IPS-15b (cell line): ENCODE results near the gene MAP2K5.

ENCODE experiments used
- H3K27me3 ChIP-seq: one replicate; pipeline ENCODE4 v1.6.1; 2013; ENCODE audit warnings: low read length; ENCODE audit not compliant: control insufficient read depth, insufficient read depth
- H3K36me3 ChIP-seq: one replicate; pipeline ENCODE4 v1.6.1; 2013; ENCODE audit warnings: low read length; ENCODE audit not compliant: control insufficient read depth, insufficient read depth
- H3K4me1 ChIP-seq: one replicate; pipeline ENCODE4 v1.6.1; 2013; ENCODE audit warnings: mild to moderate bottlenecking, low read length; ENCODE audit not compliant: control insufficient read depth, insufficient read depth
- H3K4me3 ChIP-seq: one replicate; pipeline ENCODE4 v1.5.1; 2013; ENCODE audit warnings: low read depth, low read length
- H3K9ac ChIP-seq: one replicate; pipeline ENCODE4 v1.6.1; 2013; ENCODE audit warnings: low read depth, mild to moderate bottlenecking, low read length
- H3K9me3 ChIP-seq: one replicate; pipeline ENCODE4 v1.6.1; 2013; ENCODE audit warnings: mild to moderate bottlenecking, low read length; ENCODE audit not compliant: control insufficient read depth, insufficient read depth

MAP2K5 gene

GRCh38 chr15:67758619-67759300, 216.3 kb downstream of the MAP2K5 start:
- H3K36me3 ChIP-seq: no peaks in the 10 kb centered on the region
- no peak overlapping the region for H3K4me3 ChIP-seq
- peaks cover 3% of the 10 kb centered on the region for H3K4me1 ChIP-seq
- no peaks in the 10 kb centered on the region for H3K27me3 ChIP-seq
- H3K9ac ChIP-seq: no peak overlapping the region
- no peaks in the 10 kb centered on the region for H3K9me3 ChIP-seq

GRCh38 chr15:67760901-67761300, 218.4 kb downstream of the MAP2K5 start:
- H3K4me3 ChIP-seq: no peak overlapping the region
- H3K4me1 ChIP-seq: peaks cover 3% of the 10 kb centered on the region
- no peaks in the 10 kb centered on the region for H3K27me3 ChIP-seq
- H3K36me3 ChIP-seq: no peaks in the 10 kb centered on the region
- H3K9me3 ChIP-seq: no peaks in the 10 kb centered on the region
- no peak overlapping the region for H3K9ac ChIP-seq

GRCh38 chr15:67761343-67761742, 218.8 kb downstream of the MAP2K5 start:
- no peaks in the 10 kb centered on the region for H3K9me3 ChIP-seq
- peaks cover 8% of the 10 kb centered on the region for H3K4me1 ChIP-seq
- H3K9ac ChIP-seq: no peak overlapping the region
- no peak overlapping the region for H3K4me3 ChIP-seq
- no peaks in the 10 kb centered on the region for H3K36me3 ChIP-seq
- H3K27me3 ChIP-seq: no peaks in the 10 kb centered on the region

- H3K9me3 ChIP-seq: no peaks in the 10 kb centered on the region
- H3K27me3 ChIP-seq: no peaks in the 10 kb centered on the region
- H3K4me3 ChIP-seq: no peak overlapping the region
- no peaks in the 10 kb centered on the region for H3K36me3 ChIP-seq
- peaks cover 10% of the 10 kb centered on the region for H3K4me1 ChIP-seq
- H3K9ac ChIP-seq: no peak overlapping the region
Observed at GRCh38 chr15:67762610-67763368, 220.3 kb downstream of the MAP2K5 start.

GRCh38 chr15:67765701-67766100, 223.2 kb downstream of the MAP2K5 start:
- Histone ChIP-seq H3K36me3 (no peaks in the 10 kb centered on the region), H3K9me3 (no peaks in the 10 kb centered on the region), H3K4me1 (peaks cover 26% of the 10 kb centered on the region), H3K4me3 (no peak overlapping the region), H3K9ac (no peak overlapping the region), H3K27me3 (no peaks in the 10 kb centered on the region)

- Histone ChIP-seq H3K27me3 (no peaks in the 10 kb centered on the region), H3K4me1 (peaks cover 31% of the 10 kb centered on the region), H3K9ac (no peak overlapping the region)
Observed at GRCh38 chr15:67766968-67767367, 224.5 kb downstream of the MAP2K5 start.

GRCh38 chr15:67768313-67768977, 225.9 kb downstream of the MAP2K5 start:
- Histone ChIP-seq H3K4me1 (peaks cover 31% of the 10 kb centered on the region), H3K4me3 (no peak overlapping the region), H3K9ac (no peak overlapping the region), H3K36me3 (no peaks in the 10 kb centered on the region), H3K9me3 (no peaks in the 10 kb centered on the region), H3K27me3 (no peaks in the 10 kb centered on the region)

More at GRCh38 chr15:67766968-67767367, 224.5 kb downstream of the MAP2K5 start:
- Histone ChIP-seq H3K9me3 (no peaks in the 10 kb centered on the region), H3K36me3 (no peaks in the 10 kb centered on the region), H3K4me3 (no peak overlapping the region)

- Histone ChIP-seq H3K4me1 (peaks cover 31% of the 10 kb centered on the region), H3K27me3 (no peaks in the 10 kb centered on the region), H3K9me3 (no peaks in the 10 kb centered on the region), H3K9ac (no peak overlapping the region), H3K36me3 (no peaks in the 10 kb centered on the region), H3K4me3 (no peak overlapping the region)
Observed at GRCh38 chr15:67769497-67770357, 227.2 kb downstream of the MAP2K5 start.

- Histone ChIP-seq H3K27me3 (no peaks in the 10 kb centered on the region), H3K4me1 (peaks cover 31% of the 10 kb centered on the region), H3K9me3 (no peaks in the 10 kb centered on the region), H3K4me3 (no peak overlapping the region), H3K9ac (no peak overlapping the region), H3K36me3 (no peaks in the 10 kb centered on the region)
Observed at GRCh38 chr15:67770358-67770628, 227.8 kb downstream of the MAP2K5 start.

- Histone ChIP-seq H3K4me3 (no peak overlapping the region), H3K9me3 (no peaks in the 10 kb centered on the region), H3K4me1 (peaks cover 27% of the 10 kb centered on the region), H3K9ac (no peak overlapping the region), H3K36me3 (no peaks in the 10 kb centered on the region), H3K27me3 (no peaks in the 10 kb centered on the region)
Observed at GRCh38 chr15:67771189-67771800, 228.8 kb downstream of the MAP2K5 start.

GRCh38 chr15:67774626-67775025, 232.1 kb downstream of the MAP2K5 start:
- H3K27me3 ChIP-seq: no peaks in the 10 kb centered on the region
- H3K9ac ChIP-seq: no peak overlapping the region
- H3K36me3 ChIP-seq: no peaks in the 10 kb centered on the region

More at GRCh38 chr15:67774626-67775025, 232.1 kb downstream of the MAP2K5 start:
- Histone ChIP-seq H3K4me3 (no peak overlapping the region), H3K4me1 (peaks cover 22% of the 10 kb centered on the region), H3K9me3 (no peaks in the 10 kb centered on the region)
